GM12891 (cell line): Measurements from ENCODE around the gene TRAM1L1. TPM values are rescaled to one million over a fixed set of nuclear protein-coding genes. Genes with fewer than 3 reads are reported as not detected.

Experiments used
- DNase-seq: peaks from one replicate; pipeline ENCODE4 v3.0.0; 2011; ENCODE audit warnings: low spot score; ENCODE audit not compliant: insufficient read length
- FAIRE-seq: peaks from 2 replicates; lab custom pipeline; 2011; peaks lifted over from hg19 to GRCh38; lab: Jason Lieb, UNC
- PAX5 ChIP-seq: IDR thresholded peaks from 2 replicates; pipeline ENCODE4 v1.6.1; 2011; ENCODE audit warnings: low read length, moderate library complexity, mild to moderate bottlenecking; ENCODE audit not compliant: insufficient read depth, severe bottlenecking
- POLR2A ChIP-seq: IDR thresholded peaks from 2 replicates; pipeline ENCODE4 v1.6.1; 2011; ENCODE audit warnings: low read depth, low read length, control low read depth
- POLR2AphosphoS5 ChIP-seq: IDR thresholded peaks from 2 replicates; pipeline ENCODE4 v1.6.1; 2011; ENCODE audit warnings: low read depth, low read length, control low read depth
- POU2F2 ChIP-seq: IDR thresholded peaks from 2 replicates; pipeline ENCODE4 v1.6.1; 2011; ENCODE audit warnings: low read depth, mild to moderate bottlenecking, control low read depth, low read length, moderate library complexity
- SPI1 ChIP-seq: IDR thresholded peaks from 2 replicates; pipeline ENCODE4 v1.6.1; 2011; ENCODE audit warnings: low read depth, low read length, control low read depth
- TAF1 ChIP-seq: IDR thresholded peaks from 2 replicates; pipeline ENCODE4 v1.6.1; 2011; ENCODE audit warnings: low read depth, low read length, control low read depth
- polyA plus RNA-seq: library from polyadenylated mRNA; unstranded; fragments of >200 nt; gene quantifications from one replicate; pipeline ENCODE4 v1.2.1, GENCODE V29; 2012; ENCODE audit warnings: low read depth, missing spikeins, inconsistent platforms; ENCODE audit not compliant: missing spikeins

Gene TRAM1L1
- 0.40 TPM for polyA plus RNA-seq

DNA sequence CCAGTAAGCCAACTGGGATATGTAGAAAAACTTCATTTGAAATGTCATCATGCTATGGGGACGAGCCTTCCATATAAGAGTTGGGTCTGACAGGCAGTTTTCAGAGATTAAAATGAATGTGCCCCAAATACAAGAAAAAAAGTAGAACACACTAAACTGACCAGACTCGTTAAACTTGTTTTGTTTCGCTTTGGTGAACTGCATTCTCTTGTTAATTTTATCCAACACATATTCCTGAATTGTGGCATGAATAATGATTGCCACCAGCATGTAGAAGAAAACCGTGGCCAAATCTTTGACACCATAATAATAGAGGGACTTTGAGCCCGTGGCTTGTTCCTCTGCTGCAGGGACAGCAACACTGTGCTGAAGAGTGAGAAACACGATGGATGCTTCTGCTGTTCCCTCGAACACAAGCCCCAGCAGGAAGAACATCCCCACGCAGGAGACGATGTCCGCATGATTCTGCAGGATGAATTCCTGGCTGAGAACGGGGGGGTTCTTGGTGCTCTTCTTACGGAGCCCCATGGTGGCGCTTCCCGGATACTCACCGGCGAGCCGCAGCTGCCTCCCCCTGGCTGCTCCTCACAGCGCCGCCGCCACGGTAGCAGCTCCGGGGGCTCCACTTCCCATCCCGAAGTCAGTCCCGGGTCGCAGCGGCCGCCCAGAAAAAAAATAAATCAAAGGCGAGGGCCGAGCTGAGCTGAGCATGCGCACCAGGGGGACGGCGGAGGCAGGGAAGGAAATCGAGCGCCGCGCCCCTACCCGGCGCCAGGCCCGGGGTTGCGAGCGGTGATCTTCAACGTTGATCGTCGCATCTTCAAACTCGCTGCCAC is at the start of gene TRAM1L1:
Gene TRAM1L1 (minus strand): TSS at position 711 of the 836 bp plus-strand sequence. CDS start 183 bp downstream, at position 528.
- DNase-seq: peak; percentile 40
- no peak for TF ChIP-seq SPI1
- TF ChIP-seq PAX5: no peak
- no peak for TF ChIP-seq TAF1
- FAIRE-seq: peak; percentile 31

DNA sequence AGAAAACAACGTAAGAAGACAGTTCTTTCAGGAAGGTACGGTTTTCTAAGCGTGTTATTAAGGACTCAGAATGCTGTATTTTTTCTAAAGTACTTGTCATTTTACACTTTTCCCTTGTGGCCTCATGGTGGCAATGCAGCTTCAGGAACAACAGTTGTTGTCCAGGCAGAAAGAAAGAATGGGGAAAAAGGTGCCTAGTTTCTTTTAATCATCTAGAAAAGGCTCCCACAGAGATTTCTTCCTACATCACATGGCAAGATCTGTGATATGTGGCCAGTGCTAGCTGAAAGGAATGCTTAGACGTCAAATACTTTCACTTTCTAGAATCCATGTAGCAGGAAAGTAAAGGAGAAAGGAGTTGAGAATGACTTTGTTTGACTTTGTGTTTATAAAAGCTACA is 49.0 kb upstream of the TRAM1L1 start:
- FAIRE-seq (no peak), DNase-seq (no peak)
- TF ChIP-seq POLR2AphosphoS5 (no peak), SPI1 (no peak), POU2F2 (no peak), POLR2A (no peak), TAF1 (no peak), PAX5 (no peak)

DNA sequence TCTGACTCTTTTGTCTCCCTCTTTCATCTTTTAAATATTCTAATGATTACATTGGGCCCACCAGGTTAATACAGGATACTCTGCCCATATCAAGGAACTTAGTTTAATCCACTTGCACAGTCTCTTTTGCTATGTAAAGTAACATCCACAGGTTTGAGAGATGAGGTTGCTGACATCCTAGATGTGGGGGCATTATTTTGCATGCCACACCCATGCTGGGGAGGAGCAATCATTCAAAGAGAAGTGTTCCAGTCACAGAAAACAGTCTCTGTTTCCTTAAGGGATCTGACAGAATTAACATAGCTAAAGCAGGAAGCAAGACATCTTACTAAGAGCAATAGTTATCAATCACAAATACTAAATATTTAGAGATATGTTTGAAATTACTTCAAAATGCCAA is 11.5 kb upstream of the TRAM1L1 start:
- TF ChIP-seq POLR2AphosphoS5 (no peak), POLR2A (no peak), PAX5 (no peak), TAF1 (no peak), POU2F2 (no peak), SPI1 (no peak)
- DNase-seq (no peak), FAIRE-seq (no peak)

DNA sequence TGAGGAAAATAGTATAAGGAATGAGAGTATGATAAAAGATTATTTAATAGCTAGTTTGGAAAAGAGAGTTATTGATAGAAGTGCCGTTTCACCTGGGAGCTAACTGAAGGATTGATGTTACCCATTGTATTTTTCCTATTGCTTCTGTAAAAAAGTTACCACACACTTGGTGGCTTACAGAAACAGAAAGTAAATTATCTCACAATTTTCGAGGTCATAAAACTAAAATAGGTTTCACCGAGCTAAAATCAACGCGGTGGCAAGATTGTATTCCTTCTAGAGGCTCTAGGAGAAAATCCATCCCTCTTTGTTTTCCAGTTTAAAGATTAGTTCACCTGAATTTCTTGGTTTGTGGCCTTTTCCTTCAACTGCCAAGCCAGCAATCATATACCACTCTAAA is 11.1 kb upstream of the TRAM1L1 start:
- DNase-seq (no peak), FAIRE-seq (no peak)
- no peak for TF ChIP-seq POLR2A
- no peak for TF ChIP-seq TAF1
- no peak for TF ChIP-seq PAX5

DNA sequence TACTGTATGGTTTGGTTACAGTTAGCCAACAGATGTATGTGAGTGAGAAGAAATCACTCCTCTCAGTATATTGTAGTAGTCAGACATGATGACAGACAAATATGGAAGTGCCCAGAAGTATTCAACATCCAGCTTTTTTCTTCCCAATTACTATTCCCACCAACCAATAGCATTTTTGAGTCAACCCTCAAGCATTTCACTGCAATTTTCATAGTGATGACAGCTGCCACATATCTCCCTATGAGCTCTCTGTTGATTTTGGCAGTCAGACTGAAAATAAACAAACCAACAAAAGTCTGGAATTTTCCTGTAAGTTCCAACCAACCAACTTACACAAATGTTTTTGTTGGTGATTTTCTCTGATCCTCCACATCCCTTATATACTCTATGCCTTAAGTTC is 8.2 kb upstream of the TRAM1L1 start:
- TF ChIP-seq POLR2AphosphoS5: no peak
- TF ChIP-seq POLR2A: no peak
- no peak for TF ChIP-seq SPI1
- TF ChIP-seq PAX5: no peak
- TF ChIP-seq POU2F2: no peak
- no peak for TF ChIP-seq TAF1
- FAIRE-seq (no peak), DNase-seq (no peak)

DNA sequence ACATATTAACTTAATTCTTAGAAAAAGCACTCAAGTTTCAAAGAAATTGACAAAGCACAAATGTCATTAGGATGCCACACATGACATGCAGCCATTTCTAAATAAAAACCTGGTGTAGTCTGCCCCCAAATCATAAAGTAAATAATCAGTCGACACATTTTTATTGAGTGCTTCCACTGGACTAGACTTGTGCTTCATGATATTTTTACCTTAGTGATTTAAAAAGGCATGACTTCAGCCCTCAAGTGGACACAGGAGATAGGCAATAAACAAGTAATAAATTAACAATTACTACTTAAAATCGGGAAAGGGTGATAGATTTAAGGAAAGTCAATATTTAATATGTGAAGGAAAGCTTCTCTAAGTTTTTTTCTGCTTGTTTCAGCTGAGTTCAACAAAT is 7.6 kb downstream of the TRAM1L1 start:
- FAIRE-seq (no peak), DNase-seq (no peak)
- TF ChIP-seq TAF1: no peak
- no peak for TF ChIP-seq POU2F2
- TF ChIP-seq POLR2A: no peak
- no peak for TF ChIP-seq PAX5
- TF ChIP-seq SPI1: no peak
- no peak for TF ChIP-seq POLR2AphosphoS5

DNA sequence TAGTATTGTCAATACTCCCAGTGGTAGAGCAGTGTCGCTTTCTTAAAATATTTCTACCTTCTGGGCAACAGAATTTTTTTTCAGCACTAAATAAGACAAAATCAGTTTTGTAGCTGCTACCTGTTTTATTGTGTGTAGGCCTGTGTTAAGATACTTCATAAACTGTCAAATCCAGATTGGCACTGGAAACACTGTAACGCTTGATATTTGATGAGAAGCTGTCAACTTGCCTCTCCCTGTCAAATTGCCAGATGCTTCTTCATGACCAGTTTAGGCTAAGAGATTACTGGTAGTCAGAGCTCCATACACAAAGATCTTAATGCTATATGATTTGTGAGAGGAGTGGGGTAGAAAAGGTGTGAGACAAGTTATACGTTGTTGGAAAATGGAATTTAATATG is 17.3 kb downstream of the TRAM1L1 start:
- DNase-seq: no peak
- TF ChIP-seq TAF1 (no peak), SPI1 (no peak), PAX5 (no peak), POLR2A (no peak), POU2F2 (no peak), POLR2AphosphoS5 (no peak)
- no peak for FAIRE-seq

DNA sequence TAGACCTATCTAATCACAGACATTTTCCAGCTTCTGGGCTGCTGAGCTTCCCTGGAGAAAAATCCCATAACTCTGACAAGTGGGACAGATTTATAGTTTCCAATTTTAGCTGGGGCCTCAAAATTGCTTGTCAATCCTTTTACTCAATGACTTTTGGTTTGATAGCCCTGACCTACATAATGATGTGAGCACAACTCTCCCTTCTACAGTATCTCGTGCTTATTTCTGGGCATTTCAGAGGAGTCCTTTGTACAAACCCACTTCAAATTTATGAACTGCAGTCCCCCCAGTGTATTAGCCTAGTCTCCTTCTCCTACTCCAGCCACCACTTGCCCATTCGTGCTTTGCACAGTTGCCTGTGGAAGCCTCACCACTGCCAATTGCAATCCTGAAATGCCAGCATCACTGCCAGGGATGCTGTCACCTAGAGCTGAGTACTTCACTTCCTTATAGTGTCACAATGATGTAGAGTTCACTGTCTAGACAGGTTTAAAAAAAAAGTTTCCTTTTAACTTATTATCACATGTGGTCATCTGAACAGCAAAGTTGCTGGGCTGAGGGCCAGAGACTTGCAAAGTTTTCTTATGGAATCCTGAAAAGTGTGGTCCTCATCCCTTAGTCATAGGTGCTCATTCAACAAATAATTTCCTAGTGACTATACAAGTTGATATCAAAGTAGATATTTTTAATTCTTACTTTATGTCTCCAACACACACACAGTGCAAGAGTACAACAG is 21.2 kb downstream of the TRAM1L1 start:
- DNase-seq (no peak), FAIRE-seq (no peak)

DNA sequence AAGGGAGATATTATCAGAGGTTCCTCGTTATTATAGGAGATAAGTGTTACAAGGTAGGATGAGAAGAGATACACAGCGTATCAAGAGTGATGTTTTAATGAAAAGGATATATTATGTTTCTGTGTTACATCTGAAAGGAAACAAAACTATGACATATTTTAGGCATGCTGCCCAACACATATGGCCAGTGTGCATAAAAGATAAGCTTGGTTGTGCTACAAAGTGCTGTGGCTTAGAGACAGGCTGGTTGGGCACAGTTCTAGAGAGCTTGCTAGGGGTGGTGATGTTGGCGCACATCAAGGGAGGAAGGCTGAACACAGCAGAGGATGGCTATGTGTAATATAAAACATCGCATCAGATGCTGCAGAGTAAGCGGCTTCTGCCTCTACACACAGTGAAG is 42.4 kb downstream of the TRAM1L1 start:
- FAIRE-seq (no peak), DNase-seq (no peak)
- TF ChIP-seq POU2F2: no peak
- no peak for TF ChIP-seq TAF1
- no peak for TF ChIP-seq POLR2A

More for the DNA sequence above, 21.2 kb downstream of the TRAM1L1 start:
- no peak for TF ChIP-seq PAX5
- TF ChIP-seq POLR2A: no peak
- no peak for TF ChIP-seq TAF1
- TF ChIP-seq SPI1: no peak
- no peak for TF ChIP-seq POLR2AphosphoS5
- TF ChIP-seq POU2F2: no peak
